Mucosa of descending colon (tissue), 3 donors: ENCODE measurements around the gene PTPMT1. TPM values are rescaled to one million over a fixed set of nuclear protein-coding genes. Genes with fewer than 3 reads are reported as not detected.
"Not testable (repeated sequence)": the region's sequence is repeated elsewhere in the genome, so short reads cannot be mapped to it uniquely, and the experiment has no call there.

Experiments
- ATAC-seq: fragments of 200-7000 bp; cut with Tn5 transposase; one replicate; pipeline ENCODE4 v1.9.1; 2020; ENCODE audit warnings: mild to moderate bottlenecking, moderate library complexity
- DNase-seq, 3 donors: peaks; one replicate each; pipeline ENCODE4 v3.0.0-alpha.2; 2020
- H3K36me3 ChIP-seq: fragments of 200-600 bp; one replicate; pipeline ENCODE4 v1.8.0; 2021; ENCODE audit warnings: low read depth, mild to moderate bottlenecking
- H3K4me1 ChIP-seq: fragments of 200-600 bp; one replicate; pipeline ENCODE4 v1.8.0; 2021; ENCODE audit warnings: low read depth, mild to moderate bottlenecking
- H3K4me3 ChIP-seq: fragments of 200-600 bp; one replicate; pipeline ENCODE4 v1.8.0; 2021; ENCODE audit warnings: mild to moderate bottlenecking
- H3K9me3 ChIP-seq: fragments of 200-600 bp; one replicate; pipeline ENCODE4 v1.8.0; 2021; ENCODE audit warnings: mild to moderate bottlenecking
- intact Hi-C, 2 donors: fragments of 100-400 bp; cut with DNase I in 1 of 2; cut with micrococcal nuclease in 1 of 2; formaldehyde crosslinking; loops; one replicate each; pipeline versions ENCODE4 v1.11.0 to v1.11.1; 2022; cut with DNase I, micrococcal nuclease
- total RNA-seq, 3 donors: library from RNA; stranded (reverse); fragmentation: NEBNext Ultra II Directional in 2 of 3; extraction: Animal tissue kit (Norgen Biotek cat#: 25700) in 2 of 3; gene quantifications; one replicate each; pipeline versions ENCODE4 v1.2.1 to v1.2.4, GENCODE V29; 2021 to 2023
- TF ChIP-seq, protein P1 (sequence below): fragments of 200-600 bp; IDR thresholded peaks from one replicate; pipeline ENCODE4 v1.8.0; 2022; ENCODE audit warnings: antibody characterized with exemption, mild to moderate bottlenecking
- donor health status: DM: no; HTN: no; CAD: no; lungs with moderate emphysema.
- donor health status: DM: no; HTN: no; CAD: no.
- donor health status: DM: no; HTN: yes; CAD: no.

PTPMT1 gene
- total RNA-seq, 3 donors from 2014 or later = 20.8 to 36.1 (median 27.1) TPM

- DNase-seq (no peak), ATAC-seq (no peak)
- H3K9me3 ChIP-seq = no peaks in the 10 kb centered on the region
- intact Hi-C loops = no loop called here
- H3K36me3 ChIP-seq = no peaks in the 10 kb centered on the region
- TF ChIP-seq, protein P1, sequence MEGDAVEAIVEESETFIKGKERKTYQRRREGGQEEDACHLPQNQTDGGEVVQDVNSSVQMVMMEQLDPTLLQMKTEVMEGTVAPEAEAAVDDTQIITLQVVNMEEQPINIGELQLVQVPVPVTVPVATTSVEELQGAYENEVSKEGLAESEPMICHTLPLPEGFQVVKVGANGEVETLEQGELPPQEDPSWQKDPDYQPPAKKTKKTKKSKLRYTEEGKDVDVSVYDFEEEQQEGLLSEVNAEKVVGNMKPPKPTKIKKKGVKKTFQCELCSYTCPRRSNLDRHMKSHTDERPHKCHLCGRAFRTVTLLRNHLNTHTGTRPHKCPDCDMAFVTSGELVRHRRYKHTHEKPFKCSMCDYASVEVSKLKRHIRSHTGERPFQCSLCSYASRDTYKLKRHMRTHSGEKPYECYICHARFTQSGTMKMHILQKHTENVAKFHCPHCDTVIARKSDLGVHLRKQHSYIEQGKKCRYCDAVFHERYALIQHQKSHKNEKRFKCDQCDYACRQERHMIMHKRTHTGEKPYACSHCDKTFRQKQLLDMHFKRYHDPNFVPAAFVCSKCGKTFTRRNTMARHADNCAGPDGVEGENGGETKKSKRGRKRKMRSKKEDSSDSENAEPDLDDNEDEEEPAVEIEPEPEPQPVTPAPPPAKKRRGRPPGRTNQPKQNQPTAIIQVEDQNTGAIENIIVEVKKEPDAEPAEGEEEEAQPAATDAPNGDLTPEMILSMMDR = no peak
- H3K4me1 ChIP-seq = peaks cover 28% of the 10 kb centered on the region
- H3K4me3 ChIP-seq = no peak overlapping the region
These were observed 26.4 kb upstream of the PTPMT1 start for GRCh38 chr11:47538741-47539565.

DNA sequence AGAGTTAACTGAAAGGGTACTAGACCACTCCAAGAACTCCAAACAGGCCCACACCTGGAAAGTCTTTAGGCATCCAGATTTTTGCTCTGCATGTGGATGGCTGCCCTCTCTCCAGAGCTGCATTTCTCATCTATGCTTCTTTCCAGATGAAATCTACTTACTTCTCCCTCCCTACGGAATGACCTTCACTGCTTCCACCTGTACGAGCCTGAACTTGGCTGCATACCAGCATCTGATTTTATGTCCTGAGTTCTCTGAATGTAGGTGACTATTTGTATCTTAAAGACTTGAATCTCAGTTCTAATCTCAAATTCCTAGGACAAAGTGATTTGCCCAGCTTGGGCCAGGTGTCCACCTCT lies 25.7 kb upstream of the PTPMT1 start:
- DNase-seq (peak in 1 of 3 donors; percentile 23), ATAC-seq (peak; percentile 44)
- H3K4me3 ChIP-seq = no peak overlapping the region
- H3K9me3 ChIP-seq = no peaks in the 10 kb centered on the region
- peaks cover 28% of the 10 kb centered on the region for H3K4me1 ChIP-seq
- no peaks in the 10 kb centered on the region for H3K36me3 ChIP-seq
- TF ChIP-seq, protein P1 = no peak
- intact Hi-C loops = no loop called here

DNA sequence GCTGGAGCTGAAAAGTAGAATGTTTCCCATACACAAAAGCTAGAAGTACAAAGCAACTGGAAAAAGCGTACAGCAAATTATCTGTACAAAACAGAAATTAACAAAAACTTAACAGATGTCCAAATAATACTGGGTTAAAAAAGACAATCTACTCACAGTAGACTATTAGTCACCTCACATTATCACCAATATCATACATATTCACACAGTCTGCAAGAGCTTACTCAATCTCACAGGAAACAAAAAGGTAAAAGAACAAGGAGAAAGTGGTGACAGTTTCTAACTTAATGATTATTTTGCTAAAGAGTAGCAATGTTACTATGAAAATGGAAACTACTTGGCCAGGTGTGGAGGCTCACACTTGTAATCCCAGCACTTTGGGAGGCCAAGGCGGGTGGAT lies 24.3 kb upstream of the PTPMT1 start:
- no peak for ATAC-seq

DNA sequence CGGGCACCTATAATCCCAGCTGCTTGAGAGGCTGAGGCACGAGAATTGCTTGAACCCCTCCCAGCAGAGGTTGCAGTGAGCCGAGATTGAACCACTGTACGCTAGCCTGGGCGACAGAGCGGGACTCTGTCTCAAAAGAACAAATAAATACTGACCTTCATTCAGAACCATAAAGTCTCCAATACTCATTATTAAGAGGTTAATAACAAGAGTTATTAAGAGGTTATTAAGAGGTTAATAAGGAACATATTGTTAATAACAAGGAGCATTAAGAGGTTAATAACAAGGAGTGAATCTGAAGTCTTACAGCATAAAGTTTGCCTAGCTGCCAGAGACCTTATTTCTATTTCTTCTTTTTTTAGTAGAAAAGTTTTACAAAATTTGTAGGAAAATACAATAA lies 20.1 kb upstream of the PTPMT1 start:
- no peak for ATAC-seq
- no peaks in the 10 kb centered on the region for H3K36me3 ChIP-seq
- H3K4me3 ChIP-seq = no peak overlapping the region
- intact Hi-C loops = no loop called here
- H3K4me1 ChIP-seq = peaks cover 20% of the 10 kb centered on the region
- TF ChIP-seq, protein P1 = no peak
- no peak for DNase-seq
- no peaks in the 10 kb centered on the region for H3K9me3 ChIP-seq

More for the DNA sequence above, 24.3 kb upstream of the PTPMT1 start:
- H3K9me3 ChIP-seq = no peaks in the 10 kb centered on the region
- intact Hi-C loops = no loop called here
- no peak for DNase-seq
- H3K4me3 ChIP-seq = no peak overlapping the region
- peaks cover 28% of the 10 kb centered on the region for H3K4me1 ChIP-seq
- H3K36me3 ChIP-seq = no peaks in the 10 kb centered on the region
- TF ChIP-seq, protein P1 = no peak

GRCh38 chr11:47546274-47546673 lies 19.1 kb upstream of the PTPMT1 start:
- H3K36me3 ChIP-seq, intact Hi-C loops, ATAC-seq, H3K9me3 ChIP-seq, DNase-seq, H3K4me3 ChIP-seq: not testable (repeated sequence)
- peaks cover 20% of the 10 kb centered on the region for H3K4me1 ChIP-seq

DNA sequence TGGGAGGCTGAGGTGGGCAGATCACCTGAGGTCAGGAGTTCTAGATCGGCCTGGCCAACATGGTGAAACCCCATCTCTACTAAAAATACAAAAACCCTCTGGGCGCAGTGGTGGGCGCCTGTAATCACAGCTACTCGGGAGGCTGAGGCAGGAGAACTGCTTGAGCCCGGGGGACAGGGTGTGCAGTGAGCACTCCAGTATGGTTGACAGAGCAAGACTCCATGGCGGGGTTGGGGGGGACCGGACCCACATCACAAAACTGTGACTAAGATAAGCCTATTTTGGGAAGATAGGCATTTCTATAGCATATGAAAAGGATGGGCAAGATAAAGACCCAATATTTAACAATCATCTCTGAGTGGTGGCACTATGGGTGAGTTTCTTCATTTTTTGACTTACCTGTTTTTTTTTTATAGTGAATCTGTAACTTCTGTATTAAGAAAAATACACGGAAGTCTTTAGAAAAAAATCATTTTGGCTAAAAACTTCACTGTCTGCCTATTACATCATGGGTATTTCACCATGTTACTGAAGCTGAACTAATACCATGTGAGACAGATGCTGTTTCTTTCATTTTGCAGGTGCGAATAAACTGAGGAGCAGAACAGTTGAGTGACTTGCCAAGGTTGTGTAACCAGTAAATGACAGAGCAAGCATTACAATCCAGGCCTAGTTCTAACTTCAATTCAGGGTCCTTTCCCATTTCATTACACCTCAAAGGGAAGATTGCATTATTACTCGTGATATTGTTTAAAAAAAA lies 14.9 kb upstream of the PTPMT1 start:
- no peak for DNase-seq
- Histone ChIP-seq H3K36me3 (no peaks in the 10 kb centered on the region), H3K4me3 (no peak overlapping the region), H3K9me3 (no peaks in the 10 kb centered on the region), H3K4me1 (peaks cover 25% of the 10 kb centered on the region)
- TF ChIP-seq, protein P1 = no peak
- no peak for ATAC-seq
- intact Hi-C loops = no loop called here
